T-helper 2 cell (primary cell): ENCODE results near the gene ADCY4.
A peak's percentile ranks its signal among the peaks of the same experiment; 100 is the strongest.

Experiments used
- DNase-seq, 5 experiments: peaks; one replicate each; pipeline versions ENCODE4 v3.0.0 to v3.0.0-alpha.2; 2012 to 2022

Gene ADCY4

DNA sequence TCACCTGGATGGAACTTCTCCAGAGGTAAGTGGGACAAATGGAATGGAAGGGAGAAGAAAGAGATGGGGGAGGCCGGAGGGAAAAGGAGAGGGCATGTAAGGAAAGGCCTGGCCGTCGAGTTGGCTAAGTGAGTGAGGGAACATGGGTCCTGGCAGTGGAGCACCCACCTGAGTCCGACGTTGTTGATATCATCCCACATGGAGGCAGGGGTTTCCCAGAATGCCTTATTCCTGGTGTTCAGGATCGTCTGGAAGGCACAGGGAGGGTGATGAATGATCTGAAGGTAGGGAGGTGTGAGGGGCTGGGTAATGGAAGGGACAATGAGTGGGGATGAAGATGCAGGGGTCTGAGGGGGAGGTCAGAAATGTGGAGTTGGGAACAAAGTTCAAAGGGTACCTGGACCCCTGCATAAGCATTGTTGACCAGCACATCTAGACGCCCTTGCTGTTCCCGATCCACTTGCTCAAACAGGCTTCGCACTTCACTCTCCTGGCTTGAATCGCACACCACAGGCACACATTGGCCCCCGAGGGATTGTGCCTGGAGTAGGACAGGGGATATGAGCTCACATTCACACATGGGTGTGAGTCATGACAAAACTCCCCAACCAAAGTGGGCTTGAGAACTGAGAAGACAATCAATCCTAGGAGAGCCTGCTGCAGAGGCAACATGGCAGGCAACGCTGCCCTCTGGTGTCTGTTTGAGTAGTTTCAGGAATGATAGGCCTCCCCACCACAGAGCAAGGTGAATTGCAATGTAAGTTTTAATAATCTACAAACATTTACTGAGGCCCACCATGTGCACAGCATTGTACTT, 38.3 kb downstream of the ADCY4 start:
- DNase-seq: peak in 4 of 5 experiments; percentile 55 to 87 (median 60)

DNA sequence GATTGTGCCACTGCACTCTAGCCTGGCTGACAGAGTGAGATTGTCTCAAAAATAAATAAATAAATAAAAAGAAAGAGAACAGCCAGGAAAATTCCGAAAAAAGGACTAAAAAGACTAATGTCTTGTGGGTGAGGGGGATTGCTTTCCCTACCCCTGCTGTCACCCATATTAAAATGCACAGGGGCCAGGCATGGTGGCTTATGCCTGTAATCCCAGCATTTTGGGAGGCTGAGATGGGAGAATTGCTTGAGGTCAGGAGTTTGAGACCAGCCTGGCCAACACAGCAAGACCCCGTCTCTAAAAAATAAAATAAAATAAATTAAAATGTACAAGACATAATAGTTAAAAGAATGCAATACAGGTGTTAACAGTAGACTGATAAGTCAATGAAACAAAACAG, 41.3 kb downstream of the ADCY4 start:
- DNase-seq: no peak

DNA sequence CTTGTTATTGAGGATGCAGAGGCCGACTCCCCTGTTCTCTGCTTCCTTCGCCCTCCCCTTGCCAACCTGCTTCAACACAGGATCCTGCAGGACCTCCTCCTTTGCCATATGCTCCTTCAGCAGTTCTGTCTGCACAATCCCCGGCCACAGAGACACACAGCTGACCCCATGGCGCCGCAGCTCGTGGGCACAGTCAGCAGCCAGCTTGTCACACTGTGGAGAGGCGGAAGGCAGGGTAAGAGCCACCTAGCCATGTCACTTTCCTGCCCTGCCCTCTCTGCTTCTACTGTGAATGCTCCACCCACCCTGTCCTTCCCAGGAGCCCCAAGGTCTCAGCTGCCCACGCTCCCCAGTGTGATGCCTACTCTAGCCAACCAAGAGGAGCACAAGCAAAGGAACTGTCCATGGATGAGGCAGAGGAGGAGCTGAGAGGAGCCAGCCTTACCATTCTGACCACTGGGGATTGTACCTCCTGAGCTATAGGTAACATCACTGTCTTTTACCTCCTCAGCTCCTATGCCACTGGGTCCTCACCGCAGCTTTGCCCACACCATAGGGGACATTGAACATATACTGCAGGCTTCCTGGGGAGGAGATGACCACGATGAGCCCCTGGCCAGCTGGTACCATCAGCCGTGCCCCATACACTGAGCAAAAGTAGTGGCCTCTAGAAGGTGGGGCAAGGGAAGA, 42.6 kb downstream of the ADCY4 start:
- DNase-seq: no peak

DNA sequence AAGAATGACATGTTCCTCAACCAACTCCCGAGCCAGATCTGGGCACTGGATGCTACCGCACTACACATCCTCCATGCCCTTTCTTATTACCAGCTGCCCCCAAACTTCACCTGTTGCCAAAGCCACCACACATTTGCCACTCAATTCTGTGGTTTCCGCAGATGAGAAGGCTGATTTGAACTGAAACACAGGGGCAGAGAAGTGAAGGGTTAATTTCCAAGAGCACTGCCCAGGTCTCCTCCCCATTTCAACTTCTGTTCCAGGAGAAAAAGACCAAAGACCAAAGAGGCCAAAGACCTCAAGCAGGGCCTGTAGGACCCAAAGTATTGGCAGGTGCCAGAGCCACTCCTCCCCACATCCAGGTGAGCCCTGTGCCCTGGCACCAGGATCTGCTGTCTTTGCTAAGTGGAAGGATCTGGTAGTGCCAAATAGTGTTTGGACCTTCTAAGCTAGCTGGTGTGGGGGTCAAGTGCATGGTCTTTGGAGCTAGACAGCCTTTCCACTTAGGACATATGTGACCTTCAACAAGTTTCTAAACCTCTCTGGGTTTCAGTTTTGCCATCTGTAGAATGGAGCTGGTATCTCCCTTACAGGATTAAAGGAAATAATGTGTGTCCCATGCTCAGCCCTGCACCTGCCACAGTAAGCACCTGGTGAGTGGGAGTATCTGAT, 43.3 kb downstream of the ADCY4 start:
- no peak for DNase-seq

DNA sequence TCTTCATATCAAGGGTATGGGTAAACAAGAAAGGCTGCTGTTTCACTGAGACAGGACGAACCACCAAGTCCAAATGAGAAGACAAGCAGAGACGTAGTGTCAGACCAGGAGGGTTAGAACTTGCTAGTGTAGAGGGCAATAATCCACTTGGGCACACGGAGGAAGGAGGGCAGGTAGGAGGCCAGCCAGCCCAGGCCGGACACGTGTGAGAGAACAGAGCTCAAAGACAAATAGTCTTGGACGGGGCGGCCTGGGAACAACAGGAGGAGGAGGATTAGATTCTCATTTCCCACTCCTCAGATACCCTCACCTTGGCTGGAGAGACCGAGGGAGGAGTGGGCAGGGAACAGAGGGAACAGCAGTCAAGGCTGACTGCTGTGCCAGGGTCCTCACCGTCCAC, 44.1 kb downstream of the ADCY4 start:
- no peak for DNase-seq

DNA sequence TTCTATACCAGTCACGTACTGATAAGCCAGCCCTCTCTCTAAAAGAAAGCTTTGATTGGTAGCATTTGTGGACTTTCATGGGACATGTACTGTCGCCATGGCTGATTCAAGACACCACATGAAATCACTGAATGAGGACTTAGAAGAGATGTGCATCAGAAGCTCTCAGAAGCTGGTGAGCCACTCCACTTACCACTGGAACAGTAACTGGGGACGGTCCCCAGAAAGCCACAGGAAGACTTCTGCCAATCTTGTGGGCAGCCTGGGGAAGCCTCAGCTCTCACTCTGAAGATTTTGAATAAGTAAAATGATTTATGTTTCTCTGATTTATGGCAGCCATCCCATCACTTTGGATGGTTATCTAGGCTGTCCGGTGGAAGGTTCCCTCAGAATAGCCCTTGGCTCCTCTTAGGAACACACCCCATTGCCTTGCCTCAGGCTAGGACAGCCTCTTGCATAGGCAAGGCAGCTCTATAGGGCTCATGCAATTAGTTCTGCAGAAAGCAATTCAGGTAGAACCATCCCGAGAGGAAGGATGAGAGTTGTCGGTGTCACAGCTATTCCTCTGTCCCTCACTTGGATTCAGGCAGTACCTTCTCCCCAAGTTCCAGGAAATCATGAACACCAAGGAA, 45.1 kb downstream of the ADCY4 start:
- peak in 2 of 5 experiments; percentile 49 to 81 for DNase-seq

DNA sequence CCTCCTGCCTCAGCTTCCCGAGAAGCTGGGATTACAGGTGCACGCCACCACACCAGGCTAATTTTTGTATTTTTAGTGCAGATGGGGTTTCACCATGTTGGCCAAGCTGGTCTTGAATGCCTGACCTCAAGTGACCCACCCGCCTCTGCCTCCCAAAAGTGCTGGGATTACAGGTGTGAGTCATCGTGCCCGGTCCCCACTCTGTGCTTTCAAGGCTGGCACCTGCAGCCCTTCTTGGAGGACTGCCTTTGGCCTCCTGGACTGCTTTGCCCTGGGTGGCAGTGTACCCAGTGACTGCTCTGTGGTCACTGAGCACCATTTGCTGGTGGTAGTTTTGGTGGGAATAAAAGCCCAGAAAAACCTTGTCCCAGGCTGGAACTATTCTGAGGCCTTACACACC, 47.9 kb downstream of the ADCY4 start:
- DNase-seq: no peak

DNA sequence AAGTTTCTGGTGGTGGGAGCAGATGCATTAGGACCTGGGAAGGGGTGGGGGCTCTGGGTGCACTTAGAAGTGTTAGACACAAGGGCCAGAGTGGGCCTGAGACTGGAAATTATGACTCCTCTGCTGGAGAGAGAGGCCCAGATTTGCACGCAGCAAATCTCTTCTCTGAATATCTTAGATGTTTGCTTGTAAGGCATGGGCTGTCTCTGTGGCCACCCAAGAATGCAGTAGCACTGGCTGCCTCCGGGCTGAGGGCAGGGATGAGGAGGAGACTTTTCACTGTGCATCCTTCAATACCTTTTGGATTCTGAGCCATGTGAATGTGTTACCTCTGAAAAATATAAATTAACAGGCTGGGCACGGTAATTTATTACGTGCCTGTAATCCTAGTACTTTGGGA, 49.5 kb downstream of the ADCY4 start:
- DNase-seq: no peak

DNA sequence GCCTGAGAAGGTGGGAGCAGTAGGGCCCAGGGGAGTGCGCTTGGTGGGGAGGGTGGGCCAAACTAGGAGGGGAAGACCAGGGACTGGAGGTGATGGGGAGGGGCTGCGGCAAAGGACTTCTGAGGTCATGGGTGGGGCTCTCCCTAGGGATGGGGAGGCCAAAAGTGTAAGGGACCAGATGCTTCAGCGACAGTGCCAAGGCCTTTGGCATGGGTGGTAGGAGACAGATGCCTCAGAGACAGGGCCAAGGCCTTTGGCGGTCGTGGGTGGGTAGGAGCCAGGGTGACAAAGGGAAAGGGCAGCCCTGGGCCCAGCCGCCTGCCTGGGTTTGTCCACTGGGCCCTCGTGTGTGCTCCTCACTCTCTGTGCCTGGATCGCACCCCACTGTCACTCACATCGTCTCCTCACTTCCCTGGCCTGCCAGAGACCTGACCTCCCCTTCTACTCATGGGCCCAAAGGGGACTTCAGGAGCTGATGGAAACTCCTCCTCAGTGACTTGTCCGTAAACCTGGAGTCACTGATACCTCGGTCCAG, 50.3 kb downstream of the ADCY4 start:
- no peak for DNase-seq

DNA sequence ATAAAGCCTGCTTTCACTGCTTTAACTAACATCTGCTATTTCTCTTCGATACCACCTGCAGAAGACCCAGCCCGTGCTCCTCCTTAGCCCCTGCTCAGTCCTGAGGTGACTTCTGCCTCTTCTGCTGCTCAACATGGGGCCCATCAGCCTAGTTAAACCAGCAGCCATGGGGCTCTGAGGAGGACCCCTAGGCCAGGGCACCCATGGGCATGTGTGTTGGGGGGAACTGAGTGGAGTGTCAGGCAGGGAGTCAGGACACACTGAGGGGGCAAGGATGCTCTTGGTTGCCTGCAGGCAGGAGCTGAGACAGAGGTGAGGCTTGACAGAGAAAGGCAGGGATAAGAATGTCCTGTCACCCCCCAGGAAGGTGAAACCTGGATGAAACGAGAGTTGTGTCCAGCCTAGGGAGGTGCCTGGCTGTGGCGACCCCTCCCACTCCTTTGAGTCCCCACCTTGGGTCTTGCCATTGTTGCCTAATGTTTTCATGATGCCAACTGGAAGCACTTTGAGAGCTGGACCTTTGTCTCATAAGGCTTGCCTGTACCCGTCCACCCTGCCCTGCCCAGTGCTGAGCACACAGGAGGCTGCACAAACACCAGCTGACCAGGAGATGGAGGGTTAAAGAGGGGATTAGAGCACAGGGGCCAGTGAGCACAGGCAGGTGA, 50.9 kb downstream of the ADCY4 start:
- DNase-seq: no peak

DNA sequence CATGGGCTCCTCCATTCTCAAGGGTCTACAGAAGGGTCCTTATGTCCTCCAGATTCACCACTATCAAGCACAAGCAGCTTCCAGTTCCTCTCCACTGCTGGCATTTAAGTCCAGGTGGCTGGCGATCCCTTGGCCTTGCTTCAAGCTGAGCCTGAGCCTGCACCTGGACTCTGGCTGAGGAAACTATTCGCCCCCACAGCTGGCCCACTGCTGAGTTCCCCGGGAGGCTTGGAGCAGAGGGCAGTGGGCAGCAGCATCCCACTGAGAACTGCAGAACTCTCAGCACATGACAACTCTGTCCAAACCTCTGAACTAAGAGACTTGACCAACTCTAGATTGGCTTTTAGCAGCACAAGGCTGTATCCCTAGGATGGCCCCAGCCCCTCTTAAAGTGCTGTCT, 52.1 kb downstream of the ADCY4 start:
- DNase-seq: no peak

DNA sequence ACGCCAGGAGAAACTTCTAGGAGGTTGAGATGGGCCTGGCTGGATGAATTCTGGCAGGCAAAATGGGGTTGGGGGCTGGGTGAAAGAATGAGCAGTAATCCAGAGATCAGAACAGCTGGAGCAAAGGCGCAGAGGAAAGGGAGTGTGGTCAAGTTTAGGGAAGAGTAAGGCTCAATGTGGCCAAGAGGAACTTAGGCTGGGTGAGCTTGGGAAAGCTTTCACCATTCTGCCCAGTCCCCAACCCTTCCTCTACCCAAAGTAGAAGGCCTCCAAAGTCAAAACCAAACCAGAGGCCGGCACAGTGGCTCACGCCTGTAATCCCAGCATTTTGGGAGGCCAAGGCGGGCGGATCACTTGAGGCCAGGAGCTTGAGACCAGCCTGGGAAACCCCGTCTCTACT, 53.2 kb downstream of the ADCY4 start:
- DNase-seq: no peak

DNA sequence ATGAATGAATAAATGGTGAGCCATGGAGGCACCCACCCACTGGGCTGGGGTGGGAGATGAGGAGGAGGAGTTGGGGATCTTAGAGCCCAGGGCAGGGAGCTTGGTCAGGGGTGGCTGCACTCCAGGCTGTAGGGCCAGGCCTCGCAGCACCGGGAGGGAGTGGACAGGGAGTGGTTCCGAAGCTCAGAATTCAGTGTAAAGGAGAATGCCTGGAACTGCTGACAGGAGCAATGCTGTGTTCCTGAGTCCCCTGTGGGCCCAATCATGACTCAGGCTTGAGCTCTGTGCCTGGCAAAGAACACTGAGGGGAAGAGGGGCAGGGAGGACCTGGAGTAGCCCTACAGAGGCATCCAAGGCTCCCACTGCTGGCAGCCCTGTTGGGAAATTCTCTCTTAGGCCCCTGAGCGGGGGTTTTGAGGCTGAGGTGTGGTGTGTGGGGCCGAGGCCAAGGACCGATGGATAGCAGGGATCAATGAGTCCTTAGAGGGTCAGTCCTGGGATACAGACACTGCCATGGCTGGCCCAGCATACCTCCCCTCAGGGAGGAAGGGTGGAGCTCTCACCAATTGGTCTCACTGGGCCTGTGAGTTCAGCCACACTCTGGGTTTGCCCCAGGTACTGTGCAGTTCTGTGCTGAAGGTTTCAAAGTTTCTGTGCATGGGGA, 53.9 kb downstream of the ADCY4 start:
- DNase-seq: no peak

DNA sequence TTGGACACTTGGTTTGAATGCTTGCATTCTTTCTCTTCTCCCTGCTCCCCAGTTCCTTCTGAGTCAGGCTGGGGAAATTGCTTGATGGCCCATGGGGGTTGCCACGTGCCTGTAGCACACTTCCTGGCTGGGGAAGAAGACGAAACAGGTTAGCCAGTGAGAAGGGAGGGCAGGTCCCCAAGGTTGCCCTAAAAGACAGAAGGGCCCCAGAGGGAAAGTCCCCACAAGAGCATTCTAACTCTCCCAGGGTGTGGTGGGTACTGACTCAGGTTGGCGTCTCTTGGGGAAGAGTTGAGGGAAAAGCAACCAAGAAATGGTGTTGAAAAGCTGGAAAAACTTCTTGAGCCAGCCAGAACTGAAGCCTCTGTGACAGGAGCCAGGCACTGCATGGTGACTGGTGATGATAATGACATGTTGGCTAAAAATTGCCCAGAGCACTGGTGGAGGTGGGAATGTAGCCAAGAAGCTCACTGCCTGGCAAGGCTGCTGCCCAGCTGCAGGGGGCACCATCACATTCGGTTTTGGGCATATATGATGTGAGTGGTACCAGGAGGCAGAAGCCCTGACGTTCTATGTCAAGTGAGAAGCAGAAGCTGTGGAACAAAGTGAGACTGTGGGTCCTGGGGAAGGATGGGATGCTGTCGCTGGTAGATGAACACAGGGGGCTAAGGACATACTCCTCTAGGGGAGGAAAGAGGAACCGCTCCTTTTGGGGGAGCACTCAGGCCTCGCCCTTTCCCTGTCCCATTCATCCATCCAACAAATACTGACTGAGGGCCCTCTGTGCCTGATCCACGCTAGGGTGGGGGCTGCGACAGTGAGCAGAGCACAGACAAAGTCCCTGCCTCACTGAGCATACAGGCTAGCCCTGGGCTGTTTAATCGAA, 55.3 kb downstream of the ADCY4 start:
- peak in 4 of 5 experiments; percentile 25 to 65 (median 38) for DNase-seq

DNA sequence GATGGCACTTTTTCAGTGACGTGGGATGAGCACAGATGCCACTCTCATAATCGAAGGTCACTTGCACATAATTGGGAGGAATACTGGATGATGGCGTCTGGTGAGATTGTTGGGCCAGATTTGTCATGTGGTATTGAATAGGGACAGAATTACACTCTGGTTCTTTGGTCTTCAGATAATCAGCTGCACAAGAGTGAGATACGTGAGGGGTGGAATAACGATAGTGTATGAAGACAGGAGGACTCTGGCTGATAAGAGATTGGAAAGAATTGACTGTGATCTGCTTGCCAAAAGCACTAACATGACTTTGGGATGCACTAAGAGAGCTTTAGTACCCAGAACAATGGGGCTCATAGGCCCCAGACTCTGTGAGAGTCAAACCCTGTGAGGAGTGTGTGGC, 56.4 kb downstream of the ADCY4 start:
- DNase-seq: no peak

DNA sequence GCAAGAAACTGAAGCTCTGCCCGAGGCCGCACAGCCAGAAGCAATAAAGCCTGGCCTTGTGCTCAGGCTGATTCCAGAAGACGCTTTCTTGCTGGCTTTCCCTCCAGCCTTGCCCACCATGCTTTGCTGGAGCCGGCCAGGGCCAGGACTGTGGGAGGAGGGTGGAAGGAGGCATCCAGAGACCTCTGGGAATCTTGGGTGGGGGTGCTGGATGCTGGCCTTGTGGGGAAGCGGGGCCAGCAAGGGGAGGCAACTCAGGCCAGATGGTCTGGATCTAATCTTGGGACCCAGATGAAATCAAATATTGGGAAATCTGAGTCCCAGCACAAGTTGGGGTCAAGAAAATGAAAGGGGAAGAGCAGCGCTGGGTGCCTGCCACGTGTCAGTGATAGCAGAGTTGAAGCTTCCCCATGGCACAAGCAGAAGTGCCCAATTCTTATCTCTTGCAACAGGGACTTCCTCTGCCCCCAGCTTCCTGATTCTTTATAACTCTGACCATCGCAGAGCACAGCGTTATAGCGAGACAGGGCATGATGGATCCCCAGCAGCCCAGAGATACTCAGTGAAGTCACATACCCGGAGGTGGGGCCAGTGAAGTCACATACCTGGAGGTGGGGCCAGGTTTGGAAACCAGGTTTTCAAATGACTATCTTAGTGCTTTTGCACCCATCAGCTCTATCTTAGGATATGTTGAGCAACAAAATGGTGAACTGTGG, 57.1 kb downstream of the ADCY4 start:
- no peak for DNase-seq

DNA sequence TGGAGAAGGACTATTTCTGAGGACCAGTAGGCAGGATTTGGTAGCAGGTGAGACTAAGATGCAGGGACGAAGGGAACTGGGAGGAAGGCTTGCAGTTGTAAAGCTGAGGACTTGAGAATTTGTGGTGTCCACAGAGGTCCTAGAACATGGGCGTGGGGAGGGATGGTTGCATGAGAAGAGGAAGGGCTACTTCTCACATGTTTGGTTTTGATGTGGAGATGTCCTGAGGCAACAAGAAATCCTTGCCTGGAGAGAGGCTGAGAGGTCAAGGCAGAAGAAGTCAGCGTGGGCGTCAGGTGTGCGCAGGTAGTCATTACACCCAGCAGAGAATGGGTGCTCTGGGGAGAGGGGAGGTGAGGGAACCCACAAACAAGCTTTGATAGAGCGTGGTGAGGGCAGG, 57.8 kb downstream of the ADCY4 start:
- no peak for DNase-seq

DNA sequence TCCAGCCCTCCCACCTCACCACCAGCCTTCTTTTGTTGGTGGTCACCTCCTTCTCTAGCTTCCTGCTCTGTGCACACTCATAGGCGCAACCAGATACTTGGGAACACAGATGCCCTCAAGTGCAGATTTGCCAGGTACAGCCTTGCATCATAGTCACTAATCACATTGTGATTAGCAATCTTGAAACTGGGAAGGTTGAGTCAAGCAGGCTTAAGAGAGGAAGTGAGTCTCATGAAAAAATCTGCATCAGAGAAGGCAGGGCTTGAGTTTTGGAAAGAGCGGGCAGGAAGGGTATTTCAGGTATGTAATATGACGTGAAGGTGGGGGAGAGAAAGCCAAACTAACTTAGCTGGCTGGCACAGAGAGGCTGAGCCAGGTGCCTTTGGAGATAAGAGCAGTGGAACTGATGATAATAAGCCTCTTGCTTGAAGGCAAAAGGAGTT, 60.7 kb downstream of the ADCY4 start:
- DNase-seq: peak in 4 of 5 experiments; percentile 16 to 75 (median 18)

DNA sequence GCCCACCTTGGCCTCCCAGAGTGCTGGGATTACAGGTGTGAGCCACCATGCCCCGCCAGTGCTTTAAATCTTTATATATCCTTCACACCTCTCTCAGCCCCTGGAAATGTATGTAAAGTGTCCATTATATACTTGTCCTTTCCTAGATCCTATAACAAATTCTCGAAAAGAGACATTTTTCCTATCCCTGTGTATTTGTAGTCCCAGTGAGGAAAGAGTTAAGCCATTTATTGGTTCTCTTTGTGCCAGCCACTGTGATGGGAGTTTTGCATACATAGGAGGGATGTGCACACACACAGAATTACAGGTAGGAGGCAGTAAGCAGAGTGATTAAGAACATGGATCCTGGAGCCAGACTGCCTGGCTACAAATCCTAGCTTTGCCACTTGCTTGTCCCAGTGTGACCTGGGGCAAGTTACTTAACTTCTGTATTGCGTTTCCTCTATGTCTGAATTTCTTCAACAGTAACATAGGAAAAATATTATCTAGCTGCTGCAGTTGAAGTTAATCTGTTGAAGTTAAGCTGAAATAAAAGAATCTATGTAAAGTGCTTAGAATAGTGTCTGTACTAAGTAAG, 61.4 kb downstream of the ADCY4 start:
- peak in 1 of 5 experiments; percentile 39 for DNase-seq

DNA sequence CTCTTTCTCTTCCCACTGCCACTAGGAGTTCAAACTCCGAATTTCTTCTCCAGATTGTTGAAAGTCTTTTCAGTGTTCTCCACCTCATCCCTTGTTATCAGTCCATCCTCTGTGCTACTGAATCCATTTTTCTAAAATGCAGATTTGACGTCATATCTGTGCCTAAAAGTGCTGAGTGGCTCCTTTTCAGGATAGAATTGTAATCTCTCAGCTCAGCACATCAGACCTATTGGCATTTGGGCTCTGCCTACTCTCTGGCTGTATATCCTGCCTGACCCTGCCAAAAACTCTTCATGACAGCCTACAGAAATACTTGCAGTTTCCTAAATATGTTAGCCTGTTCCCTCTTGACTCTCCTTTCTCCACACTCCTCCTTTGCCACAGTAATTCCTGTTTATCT, 62.4 kb downstream of the ADCY4 start:
- DNase-seq: no peak
